GM18499 (cell line): ENCODE results near the gene CTNNA1.
"Not testable (repeated sequence)": the region's sequence is repeated elsewhere in the genome, so short reads cannot be mapped to it uniquely, and the experiment has no call there.

Source experiments
- ATAC-seq: cut with Tn5 transposase; IDR thresholded peaks from one replicate; pipeline ENCODE4 v1.9.1; 2021; ENCODE audit warnings: moderate number of reproducible peaks; ENCODE audit not compliant: insufficient read depth, unreplicated experiment

The CTNNA1 gene

DNA sequence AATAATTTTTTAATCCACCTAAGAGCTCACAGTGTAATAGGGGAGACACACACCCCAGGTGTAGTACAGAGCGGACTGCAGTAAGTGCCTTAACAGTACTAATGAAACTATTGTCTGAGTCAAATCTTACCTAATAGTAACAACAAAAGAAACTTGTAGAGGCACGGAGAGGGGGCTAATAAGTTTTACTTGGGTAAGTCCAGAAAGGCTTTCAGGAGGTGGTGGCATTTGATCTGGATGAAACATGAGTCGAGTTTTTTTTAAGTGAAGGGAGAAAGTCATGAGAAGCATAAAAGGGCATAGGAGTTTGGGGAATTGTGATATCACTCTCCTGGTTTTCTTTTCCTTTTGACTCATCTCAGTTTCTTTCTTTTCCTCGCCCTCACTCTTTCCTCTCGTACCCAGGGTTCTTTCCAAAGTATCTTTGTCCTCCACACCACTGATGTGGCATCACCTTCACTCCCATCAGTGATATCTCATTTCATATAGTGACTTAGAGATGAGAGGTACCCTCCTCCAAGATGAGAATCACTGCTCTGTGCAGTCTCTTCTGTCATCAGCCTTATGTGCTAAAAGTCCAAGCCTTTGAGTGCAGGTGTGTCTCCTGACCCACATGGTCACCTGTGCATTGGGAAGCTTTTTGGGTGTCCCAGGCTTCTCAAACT lies 2.0 kb downstream of the CTNNA1 start:
- ATAC-seq = no peak

DNA sequence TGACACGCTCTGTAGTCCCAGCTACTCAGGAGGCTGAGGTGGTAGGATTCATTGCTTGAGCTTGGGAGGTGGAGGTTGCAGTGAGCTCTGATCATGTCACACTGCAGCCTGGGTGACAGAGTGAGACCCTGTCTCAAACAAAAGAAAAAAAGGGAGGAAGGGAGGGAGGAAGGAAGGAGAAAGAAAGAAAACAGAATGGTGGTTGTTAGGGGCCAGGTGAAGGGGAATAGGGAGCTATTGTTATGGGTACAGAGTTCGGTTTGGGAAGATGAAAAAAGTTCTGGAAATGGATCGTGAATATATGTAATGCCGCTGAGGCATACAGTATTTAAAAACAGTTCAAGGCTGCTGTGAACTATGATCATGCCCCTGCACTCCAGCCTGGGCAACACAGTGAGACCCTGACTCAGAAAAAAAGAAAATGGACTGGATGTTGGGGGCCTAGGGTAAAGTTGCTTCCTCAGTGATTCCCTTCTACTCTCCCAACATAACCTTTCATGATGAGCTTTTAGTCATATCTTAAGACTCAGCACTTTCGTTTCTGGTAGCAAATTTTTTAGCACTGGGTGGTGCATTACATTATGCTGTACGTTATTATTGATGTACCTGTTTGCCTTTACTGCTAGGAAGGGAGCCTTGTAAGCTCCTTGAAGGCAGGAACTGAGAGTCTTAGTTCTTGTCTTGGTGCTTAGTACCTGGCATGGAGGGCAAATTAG lies 4.0 kb downstream of the CTNNA1 start:
- no peak for ATAC-seq

DNA sequence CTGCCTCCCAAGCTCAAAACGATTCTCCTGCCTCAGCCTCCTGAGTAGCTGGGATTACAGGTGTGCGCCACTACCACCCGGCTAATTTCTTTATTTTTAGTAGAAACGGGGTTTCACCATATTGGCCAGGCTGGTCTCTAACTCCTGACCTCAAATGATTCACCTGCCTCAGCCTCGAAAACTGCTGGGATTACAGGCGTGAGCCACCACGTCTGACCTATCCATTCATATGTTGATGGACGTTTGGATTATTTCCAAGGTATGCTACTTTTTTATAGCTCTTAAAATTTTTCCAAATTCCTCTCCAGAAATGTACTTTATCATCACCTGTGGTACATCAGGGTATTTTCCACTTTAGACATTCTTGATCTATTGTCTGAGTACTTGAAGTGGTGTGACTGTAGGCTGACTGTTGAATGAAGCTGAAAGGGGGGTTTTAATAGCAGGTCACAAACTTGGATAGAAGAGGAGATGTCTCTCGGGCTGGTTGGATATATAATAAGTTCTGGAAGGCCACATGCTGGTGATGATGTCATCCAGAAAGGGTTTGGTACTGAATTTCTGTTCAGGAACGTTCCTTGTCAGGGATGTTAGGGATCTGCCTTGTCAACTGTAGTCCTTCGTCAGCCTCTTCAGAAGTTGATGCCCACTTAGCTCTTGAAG lies 7.4 kb downstream of the CTNNA1 start:
- no peak for ATAC-seq

- not testable (repeated sequence) for ATAC-seq
Observed at GRCh38 chr5:138761115-138761514, 7.9 kb downstream of the CTNNA1 start.

DNA sequence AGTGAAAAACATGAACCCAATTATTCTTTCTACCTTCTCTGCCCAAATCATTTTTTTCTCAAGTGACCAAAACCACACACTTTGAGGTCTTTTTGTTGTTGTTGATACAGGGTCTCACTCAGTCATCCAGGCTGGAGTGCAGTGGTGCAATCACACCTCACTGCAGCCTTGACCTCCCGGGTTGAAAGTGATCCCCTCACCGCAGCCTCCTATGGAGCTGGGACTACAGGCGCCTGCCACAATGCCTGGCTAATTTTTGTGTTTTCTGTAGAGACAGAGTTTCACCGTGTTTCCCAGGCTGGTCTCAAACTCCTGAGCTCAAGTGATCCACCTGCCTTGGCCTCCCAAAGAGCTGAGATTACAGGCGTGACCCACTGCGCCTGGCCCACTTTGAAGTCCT lies 8.4 kb downstream of the CTNNA1 start:
- not testable (repeated sequence) for ATAC-seq

DNA sequence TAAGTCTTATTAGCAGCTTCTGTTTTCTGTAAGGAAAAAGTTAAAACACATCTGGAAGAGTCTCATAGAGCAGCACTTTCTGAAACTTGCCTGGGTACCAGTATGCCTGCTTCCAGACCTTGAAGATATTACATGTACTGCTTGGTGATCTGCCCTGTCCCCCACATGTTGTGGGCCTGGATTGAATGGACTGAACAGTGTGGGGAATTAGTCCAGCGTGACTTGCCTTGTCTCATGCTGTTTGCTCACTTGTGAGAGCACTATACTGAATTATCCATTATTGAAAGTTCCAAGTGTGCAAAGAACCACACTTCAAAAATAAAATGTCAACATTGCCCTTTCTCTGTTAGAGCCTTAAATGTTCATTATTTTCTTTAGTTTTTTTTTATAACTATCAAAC lies 8.9 kb downstream of the CTNNA1 start:
- no peak for ATAC-seq

- no peak for ATAC-seq
Observed at GRCh38 chr5:138763037-138763778, 10.0 kb downstream of the CTNNA1 start.

- no peak for ATAC-seq
Observed at GRCh38 chr5:138770291-138770690, 17.1 kb downstream of the CTNNA1 start.

DNA sequence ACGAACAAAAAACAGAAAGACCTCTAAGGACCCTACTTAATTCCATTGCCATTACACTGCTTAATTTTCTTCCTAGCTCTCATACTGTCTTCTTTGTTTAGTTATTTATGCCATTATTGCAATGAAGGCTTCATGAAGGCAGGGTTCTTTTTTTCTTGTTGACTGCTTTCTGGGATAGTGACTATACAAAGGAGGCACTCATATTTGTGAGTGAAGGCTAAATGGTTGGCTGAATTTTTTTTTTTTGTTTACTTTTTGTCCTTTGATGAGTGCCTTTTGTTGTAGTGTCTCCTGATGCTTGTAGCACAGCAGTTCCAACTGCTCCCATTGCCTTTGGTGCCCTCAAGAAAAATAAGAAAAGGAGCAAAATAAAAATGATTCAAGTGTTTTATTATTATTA lies 17.8 kb downstream of the CTNNA1 start:
- no peak for ATAC-seq

DNA sequence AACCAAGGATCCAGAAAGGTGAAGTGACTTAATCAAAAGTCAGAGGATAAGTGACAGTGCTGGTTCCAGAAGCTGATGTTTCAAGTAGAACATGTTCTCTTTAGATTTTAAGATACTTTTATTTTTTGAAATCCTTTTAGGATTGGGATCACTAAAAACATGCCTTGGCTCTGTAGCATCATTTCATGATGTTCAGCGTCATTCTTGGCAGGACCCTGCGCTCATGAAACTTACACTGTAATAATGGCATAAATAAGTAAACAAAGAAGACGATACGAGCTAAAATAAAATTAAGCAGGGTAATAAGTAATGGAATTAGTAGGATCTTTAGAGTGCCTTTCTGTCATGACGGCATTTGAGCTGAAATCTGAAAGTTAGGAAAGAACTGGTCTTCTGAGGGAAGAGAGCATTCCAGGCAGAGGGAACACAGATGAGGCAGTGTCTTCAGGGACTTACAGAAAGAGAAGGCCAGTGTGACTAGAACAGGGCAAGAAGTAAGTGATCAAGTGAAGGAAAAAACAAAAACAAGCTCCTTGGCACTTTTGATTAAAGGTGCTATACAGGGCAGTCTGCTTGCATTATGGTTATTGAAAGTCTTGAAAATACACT lies 19.9 kb downstream of the CTNNA1 start:
- ATAC-seq = no peak

- ATAC-seq = not testable (repeated sequence)
Observed at GRCh38 chr5:138773624-138774023, 20.4 kb downstream of the CTNNA1 start.

GRCh38 chr5:138775034-138775433 lies 21.8 kb downstream of the CTNNA1 start:
- ATAC-seq = no peak

DNA sequence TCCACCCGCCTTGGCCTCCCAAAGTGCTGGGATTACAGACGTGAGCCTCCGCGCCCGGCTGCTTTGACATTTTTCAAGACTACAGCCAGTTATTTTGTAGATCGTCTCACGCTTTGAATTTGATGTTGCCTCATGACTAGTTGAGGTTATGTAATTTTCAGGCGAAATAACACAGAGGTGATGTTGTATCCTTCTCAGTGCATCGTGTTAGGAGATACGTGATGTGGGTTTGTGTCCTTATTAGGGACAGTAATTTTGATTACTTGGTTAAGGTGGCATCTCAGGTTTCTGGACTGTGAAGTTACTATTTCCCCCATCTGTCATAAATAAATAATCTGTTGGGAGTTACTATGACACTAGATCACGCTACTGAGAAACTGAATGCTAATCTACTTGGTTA lies 25.0 kb downstream of the CTNNA1 start:
- no peak for ATAC-seq

GRCh38 chr5:138783976-138784375 lies 30.8 kb downstream of the CTNNA1 start:
- no peak for ATAC-seq

GRCh38 chr5:138784590-138784989 lies 31.4 kb downstream of the CTNNA1 start:
- ATAC-seq = no peak

DNA sequence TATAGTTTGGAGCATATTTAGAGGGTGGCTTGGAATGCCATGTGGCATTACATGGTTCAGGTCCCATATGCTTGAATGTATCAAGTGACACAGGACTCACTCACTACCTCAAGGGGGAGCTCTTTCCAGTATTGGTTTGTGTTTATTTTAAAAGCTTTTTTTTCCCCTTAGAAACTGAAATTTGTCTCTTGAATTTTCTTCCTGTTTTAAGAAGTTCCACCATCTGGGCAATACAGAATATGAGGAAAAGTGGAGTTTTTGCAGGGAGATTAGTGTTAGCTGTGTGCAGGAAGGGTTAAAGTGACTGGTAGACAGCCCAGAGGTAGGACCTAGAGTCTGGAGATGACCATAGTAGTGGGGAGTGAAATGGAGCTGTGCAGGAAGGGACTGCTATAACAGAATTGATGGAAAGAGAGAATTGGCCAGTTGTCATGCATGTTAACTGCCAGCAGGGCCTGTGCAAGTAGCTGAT lies 36.6 kb downstream of the CTNNA1 start:
- ATAC-seq = no peak

DNA sequence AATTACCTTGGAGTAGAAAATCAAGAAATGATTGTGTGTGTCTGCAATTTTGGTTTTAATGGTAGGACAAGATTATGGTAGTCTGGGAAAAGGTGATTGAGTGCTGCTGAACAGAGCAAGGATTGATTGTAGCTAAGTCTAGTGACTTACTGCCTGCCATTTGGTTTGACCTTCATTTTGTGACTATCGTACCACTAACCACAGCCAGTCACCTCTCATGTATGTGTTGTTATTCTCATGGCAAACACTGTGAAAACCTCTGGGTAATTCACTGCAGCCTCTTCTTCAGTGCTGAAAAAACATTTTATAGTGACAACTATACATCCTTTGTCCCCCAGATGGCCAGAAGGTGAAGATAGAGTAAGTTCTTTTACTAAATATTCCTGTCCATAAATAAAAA lies 37.5 kb downstream of the CTNNA1 start:
- no peak for ATAC-seq

- no peak for ATAC-seq
Observed at GRCh38 chr5:138792195-138792790, 39.1 kb downstream of the CTNNA1 start.

- no peak for ATAC-seq
Observed at GRCh38 chr5:138793575-138793974, 40.4 kb downstream of the CTNNA1 start.

- ATAC-seq = no peak
Observed at GRCh38 chr5:138803285-138803684, 50.1 kb downstream of the CTNNA1 start.
